Measurements from ENCODE around the gene SST.
A peak's percentile ranks its signal among the peaks of the same experiment; 100 is the strongest.

Gene SST

DNA sequence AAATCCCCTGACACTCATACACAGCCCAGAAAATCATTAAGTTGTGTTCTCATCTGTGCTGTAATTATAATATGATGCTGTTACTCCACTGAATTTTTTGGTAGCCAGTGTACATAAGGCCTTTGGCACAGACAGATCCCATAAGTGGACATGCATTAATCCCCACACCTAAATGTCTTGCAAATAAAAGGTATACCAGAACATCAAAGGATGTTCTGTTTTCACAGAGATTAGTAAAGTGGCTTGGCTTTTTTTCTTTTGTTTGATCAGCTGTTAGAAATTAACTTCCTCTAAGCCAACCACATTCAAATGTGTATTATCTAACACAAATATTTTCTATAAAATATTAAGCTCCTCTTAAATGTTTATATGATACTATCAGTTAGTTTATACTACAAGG is 2.7 kb downstream of the SST start:
- H3K27me3 ChIP-seq (ENCODE audit: insufficient read depth, poor library complexity, severe bottlenecking) = peaks cover 7% of the 10 kb centered on the region
- TF ChIP-seq, protein P1, sequence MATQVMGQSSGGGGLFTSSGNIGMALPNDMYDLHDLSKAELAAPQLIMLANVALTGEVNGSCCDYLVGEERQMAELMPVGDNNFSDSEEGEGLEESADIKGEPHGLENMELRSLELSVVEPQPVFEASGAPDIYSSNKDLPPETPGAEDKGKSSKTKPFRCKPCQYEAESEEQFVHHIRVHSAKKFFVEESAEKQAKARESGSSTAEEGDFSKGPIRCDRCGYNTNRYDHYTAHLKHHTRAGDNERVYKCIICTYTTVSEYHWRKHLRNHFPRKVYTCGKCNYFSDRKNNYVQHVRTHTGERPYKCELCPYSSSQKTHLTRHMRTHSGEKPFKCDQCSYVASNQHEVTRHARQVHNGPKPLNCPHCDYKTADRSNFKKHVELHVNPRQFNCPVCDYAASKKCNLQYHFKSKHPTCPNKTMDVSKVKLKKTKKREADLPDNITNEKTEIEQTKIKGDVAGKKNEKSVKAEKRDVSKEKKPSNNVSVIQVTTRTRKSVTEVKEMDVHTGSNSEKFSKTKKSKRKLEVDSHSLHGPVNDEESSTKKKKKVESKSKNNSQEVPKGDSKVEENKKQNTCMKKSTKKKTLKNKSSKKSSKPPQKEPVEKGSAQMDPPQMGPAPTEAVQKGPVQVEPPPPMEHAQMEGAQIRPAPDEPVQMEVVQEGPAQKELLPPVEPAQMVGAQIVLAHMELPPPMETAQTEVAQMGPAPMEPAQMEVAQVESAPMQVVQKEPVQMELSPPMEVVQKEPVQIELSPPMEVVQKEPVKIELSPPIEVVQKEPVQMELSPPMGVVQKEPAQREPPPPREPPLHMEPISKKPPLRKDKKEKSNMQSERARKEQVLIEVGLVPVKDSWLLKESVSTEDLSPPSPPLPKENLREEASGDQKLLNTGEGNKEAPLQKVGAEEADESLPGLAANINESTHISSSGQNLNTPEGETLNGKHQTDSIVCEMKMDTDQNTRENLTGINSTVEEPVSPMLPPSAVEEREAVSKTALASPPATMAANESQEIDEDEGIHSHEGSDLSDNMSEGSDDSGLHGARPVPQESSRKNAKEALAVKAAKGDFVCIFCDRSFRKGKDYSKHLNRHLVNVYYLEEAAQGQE (IDR thresholded peaks at IDR 0.05; ENCODE audit: insufficient replicate concordance, low read depth) = no peak
- TF ChIP-seq, protein P2, sequence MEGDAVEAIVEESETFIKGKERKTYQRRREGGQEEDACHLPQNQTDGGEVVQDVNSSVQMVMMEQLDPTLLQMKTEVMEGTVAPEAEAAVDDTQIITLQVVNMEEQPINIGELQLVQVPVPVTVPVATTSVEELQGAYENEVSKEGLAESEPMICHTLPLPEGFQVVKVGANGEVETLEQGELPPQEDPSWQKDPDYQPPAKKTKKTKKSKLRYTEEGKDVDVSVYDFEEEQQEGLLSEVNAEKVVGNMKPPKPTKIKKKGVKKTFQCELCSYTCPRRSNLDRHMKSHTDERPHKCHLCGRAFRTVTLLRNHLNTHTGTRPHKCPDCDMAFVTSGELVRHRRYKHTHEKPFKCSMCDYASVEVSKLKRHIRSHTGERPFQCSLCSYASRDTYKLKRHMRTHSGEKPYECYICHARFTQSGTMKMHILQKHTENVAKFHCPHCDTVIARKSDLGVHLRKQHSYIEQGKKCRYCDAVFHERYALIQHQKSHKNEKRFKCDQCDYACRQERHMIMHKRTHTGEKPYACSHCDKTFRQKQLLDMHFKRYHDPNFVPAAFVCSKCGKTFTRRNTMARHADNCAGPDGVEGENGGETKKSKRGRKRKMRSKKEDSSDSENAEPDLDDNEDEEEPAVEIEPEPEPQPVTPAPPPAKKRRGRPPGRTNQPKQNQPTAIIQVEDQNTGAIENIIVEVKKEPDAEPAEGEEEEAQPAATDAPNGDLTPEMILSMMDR (IDR thresholded peaks at IDR 0.05; ENCODE audit: insufficient read depth, low read length) = no peak
- no peak for DNase-seq (ENCODE audit: low read depth in 1 of 2, low spot score in 1 of 2)
- no peak overlapping the region for H3K27ac ChIP-seq (replicated peaks)
- H3K4me3 ChIP-seq (replicated peaks; ENCODE audit: insufficient read depth, low read length) = no peak overlapping the region

- TF ChIP-seq, protein P2 (IDR thresholded peaks at IDR 0.05; ENCODE audit: insufficient read depth, low read length) = no peak
- no peak for TF ChIP-seq GABPA (IDR thresholded peaks at IDR 0.05; ENCODE audit: low read depth)
- Histone ChIP-seq H3K27ac (replicated peaks) (no peak overlapping the region), H3K27me3 (ENCODE audit: insufficient read depth, poor library complexity, severe bottlenecking) (peaks cover 4% of the 10 kb centered on the region), H3K4me3 (replicated peaks; ENCODE audit: insufficient read depth, low read length) (no peak overlapping the region)
- no peak for DNase-seq (ENCODE audit: low read depth in 1 of 2, low spot score in 1 of 2)
Measured at GRCh38 chr3:187665764-187666402, 4.3 kb downstream of the SST start.

- TF ChIP-seq, protein P2 (IDR thresholded peaks at IDR 0.05; ENCODE audit: insufficient read depth, low read length) = no peak
- TF ChIP-seq POLR2AphosphoS5 (IDR thresholded peaks at IDR 0.05; ENCODE audit: low read depth) = no peak
- TF ChIP-seq GABPA (IDR thresholded peaks at IDR 0.05; ENCODE audit: low read depth) = no peak
- no peak for TF ChIP-seq SPI1 (IDR thresholded peaks at IDR 0.05; ENCODE audit: borderline replicate concordance, low read depth)
- TF ChIP-seq, protein P1 (IDR thresholded peaks at IDR 0.05; ENCODE audit: insufficient replicate concordance, low read depth) = no peak
- no peak overlapping the region for H3K27ac ChIP-seq (replicated peaks)
- DNase-seq (ENCODE audit: low read depth in 1 of 2, low spot score in 1 of 2) = no peak
- no peaks in the 10 kb centered on the region for H3K27me3 ChIP-seq (ENCODE audit: insufficient read depth, poor library complexity, severe bottlenecking)
- H3K4me3 ChIP-seq (replicated peaks; ENCODE audit: insufficient read depth, low read length) = no peak overlapping the region
Measured at GRCh38 chr3:187665010-187665409, 5.2 kb downstream of the SST start.

DNA sequence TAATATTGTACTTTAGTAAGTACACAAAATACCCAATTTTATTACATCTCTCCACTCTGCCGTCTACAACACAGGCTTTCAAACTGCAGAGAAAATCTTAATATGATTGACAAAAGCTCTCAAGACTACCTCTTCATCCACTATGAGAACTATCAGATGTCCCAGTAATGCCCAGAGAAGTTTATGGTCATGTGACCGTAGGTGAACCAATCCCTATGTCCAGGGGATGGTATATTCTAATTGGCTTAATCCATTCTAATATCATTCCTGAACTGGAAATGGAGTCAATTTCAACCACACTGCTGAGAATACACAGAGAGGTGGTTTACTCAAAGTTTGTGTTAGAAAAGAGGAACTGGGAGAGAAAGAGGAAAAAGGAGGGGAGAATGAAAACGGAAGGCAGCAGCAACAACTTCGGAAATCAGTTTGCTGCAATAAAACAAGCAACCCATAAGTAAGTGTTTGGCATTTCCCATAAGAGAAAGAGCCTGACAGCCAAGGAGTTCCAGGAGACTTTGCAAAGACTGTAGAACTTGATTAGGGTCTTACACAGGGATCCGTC is 7.3 kb downstream of the SST start:
- Histone ChIP-seq H3K27ac (replicated peaks) (no peak overlapping the region), H3K27me3 (ENCODE audit: insufficient read depth, poor library complexity, severe bottlenecking) (no peaks in the 10 kb centered on the region), H3K4me3 (replicated peaks; ENCODE audit: insufficient read depth, low read length) (no peak overlapping the region)
- peak in 1 of 2 experiments; percentile 13 for DNase-seq (ENCODE audit: low read depth in 1 of 2, low spot score in 1 of 2)
- TF ChIP-seq GABPA (IDR thresholded peaks at IDR 0.05; ENCODE audit: low read depth) (no peak), SPI1 (IDR thresholded peaks at IDR 0.05; ENCODE audit: borderline replicate concordance, low read depth) (peak; percentile 97)
